GM19463 (cell line): ENCODE measurements around the gene TNKS2.

ENCODE experiments used
- ATAC-seq: cut with Tn5 transposase; IDR thresholded peaks from one replicate; pipeline ENCODE4 v1.9.1; 2021; ENCODE audit warnings: mild to moderate bottlenecking, moderate library complexity; ENCODE audit not compliant: unreplicated experiment

Gene TNKS2

DNA sequence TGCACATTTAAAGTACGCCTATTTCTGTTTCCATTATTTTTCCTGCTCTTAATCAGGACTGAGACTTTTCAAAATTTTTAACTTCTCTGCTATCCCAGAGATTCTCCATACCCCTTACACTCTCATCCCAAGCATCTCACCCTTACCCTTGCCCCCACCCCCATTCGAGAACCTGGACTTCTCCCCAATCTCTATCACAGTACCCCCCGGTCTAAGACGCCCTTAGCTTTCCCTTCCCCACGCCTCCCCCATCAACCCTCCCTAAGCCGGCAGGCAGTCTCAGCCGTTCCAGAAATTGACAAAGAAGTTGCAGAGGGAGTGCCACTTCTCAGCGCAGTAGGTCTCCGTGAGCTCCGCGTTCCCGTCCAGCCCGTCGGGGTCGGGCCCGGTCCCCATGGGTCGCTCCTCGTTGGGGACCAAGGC, 109.7 kb downstream of the TNKS2 start:
- no peak for ATAC-seq

DNA sequence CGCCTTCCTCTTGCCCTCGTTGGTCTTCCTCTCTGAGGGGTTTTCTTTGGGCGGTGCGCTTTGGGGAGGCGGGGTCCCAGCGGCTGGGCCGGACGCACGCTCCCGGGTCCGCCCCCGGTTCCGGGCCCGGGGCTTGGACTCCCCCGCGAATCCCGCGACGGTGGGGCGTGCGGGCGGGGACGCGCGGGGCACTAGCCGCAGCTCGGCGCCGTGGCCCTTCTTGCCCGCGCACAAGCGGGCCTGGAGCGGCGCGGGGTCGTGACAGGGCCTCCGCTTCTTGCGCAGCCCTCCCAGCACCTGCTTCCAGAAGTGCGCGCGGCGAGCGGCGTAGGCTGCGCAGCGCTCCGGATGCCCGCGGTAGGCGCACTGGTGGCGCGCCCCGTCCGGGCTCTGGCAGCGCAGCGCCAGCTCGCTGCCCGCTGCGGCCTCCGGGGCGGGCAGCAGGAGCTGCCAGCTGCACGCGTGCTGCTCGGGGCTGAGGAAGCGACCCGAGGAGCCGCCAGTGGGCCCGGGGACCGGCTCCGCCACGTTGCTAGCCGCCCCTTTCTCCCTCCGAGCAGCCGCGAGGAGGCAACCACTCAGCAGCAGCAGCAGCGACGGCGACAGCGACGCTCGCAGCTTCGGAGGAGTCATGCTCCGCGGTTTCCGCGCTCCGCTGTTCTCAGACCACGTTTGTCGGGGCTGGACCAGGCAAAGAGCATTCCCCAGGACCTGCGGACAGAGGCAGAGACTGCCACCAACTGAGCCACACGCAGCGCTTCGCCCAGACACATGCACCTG, 110.3 kb downstream of the TNKS2 start:
- ATAC-seq: peak; percentile 88

DNA sequence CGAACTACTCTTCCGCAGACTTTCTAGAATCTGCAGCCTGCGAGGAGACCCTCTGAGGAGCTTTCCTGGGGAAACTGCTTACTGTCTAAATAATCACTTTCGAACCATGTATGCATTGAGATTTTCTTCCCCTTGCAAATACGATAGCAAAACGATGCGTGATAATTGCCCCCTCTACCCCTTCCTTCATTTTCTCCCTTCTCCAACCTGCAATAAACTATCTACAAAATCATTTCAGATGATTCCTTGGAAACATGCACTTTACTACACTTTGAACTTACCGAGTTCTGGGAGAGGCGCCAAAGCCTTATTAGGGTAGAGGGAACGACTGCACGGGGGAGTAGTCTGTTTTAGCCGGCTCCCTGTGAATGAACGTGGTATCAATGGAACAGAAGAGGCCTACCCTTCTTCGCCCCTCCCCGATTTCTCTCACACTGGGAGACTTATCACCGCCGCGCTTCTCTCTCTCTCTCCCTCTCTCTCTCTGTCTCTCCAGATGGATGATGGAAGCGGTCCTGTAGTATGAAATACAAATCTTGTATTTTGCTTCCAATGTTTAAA, 111.0 kb downstream of the TNKS2 start, which contains the start of gene FGFBP3:
Gene FGFBP3, minus strand, starts transcription at position 370 of the 561 bp plus-strand sequence. CDS start 517 bp downstream, outside the sequence.
- ATAC-seq: no peak

DNA sequence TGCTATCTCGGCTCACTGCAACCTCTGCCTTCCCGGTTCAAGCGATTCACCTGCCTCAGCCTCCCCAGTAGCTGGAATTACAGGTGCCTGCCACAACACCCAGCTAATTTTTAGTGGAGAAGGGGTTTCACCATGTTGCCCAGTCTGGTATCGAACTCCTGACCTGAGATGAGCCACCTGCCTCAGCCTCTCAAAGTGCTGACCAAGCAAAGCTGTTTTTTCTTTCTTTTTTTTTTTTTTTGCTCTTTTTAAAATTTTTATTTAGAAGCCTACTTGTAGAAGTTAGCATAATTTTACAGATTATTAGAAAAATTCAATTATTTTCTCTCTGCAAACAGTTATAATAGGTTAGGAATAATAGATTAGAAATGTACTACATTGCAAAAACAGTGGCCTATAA, 112.2 kb downstream of the TNKS2 start:
- ATAC-seq: no peak
